ENCODE measurements around the gene SPRED3.

GRCh38 chr19:38388349-38389100 lies at the start of gene SPRED3:
- TF ChIP-seq, protein P1, sequence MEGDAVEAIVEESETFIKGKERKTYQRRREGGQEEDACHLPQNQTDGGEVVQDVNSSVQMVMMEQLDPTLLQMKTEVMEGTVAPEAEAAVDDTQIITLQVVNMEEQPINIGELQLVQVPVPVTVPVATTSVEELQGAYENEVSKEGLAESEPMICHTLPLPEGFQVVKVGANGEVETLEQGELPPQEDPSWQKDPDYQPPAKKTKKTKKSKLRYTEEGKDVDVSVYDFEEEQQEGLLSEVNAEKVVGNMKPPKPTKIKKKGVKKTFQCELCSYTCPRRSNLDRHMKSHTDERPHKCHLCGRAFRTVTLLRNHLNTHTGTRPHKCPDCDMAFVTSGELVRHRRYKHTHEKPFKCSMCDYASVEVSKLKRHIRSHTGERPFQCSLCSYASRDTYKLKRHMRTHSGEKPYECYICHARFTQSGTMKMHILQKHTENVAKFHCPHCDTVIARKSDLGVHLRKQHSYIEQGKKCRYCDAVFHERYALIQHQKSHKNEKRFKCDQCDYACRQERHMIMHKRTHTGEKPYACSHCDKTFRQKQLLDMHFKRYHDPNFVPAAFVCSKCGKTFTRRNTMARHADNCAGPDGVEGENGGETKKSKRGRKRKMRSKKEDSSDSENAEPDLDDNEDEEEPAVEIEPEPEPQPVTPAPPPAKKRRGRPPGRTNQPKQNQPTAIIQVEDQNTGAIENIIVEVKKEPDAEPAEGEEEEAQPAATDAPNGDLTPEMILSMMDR (IDR thresholded peaks at IDR 0.05), result no peak
- TF ChIP-seq POLR2A (IDR thresholded peaks at IDR 0.05), result no peak

Data from thyroid gland (tissue), 4 donors.